ENCODE measurements around the gene CFAP210. TPM values are rescaled to one million over a fixed set of nuclear protein-coding genes. Genes with fewer than 3 reads are reported as not detected.

The CFAP210 gene
- total and polyA plus RNA-seq, 10 of the 15 experiments (the other 5 are each of a cell fraction or from before 2014, with no cell fraction given) = not detected

DNA sequence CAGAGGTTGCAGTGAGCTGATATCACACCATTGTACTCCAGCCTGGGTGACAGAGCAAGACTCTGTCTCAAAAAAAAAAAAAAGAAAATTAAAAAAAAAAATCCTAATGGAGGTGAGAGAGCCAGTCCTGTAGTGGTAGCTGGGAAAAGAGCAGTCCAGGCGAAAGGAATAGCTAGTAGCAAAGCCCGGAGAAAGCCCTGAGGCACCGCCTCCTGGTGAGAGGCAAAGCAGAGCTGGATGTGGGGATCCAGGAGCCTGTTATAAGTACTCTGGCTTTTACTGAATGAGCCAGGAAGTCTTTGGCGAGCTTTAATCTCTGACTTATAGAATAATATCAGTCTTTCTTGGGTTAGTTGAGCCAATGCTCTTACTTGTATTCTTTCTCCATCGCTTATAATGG, 32.9 kb upstream of the CFAP210 start:
- no peaks in the 10 kb centered on the region for H3K9me3 ChIP-seq (replicated peaks; ENCODE audit: control insufficient read depth, insufficient read depth, low read length)
- FAIRE-seq (no peak), DNase-seq (ENCODE audit: low read depth, low spot score) (no peak), ATAC-seq (no peak)
- no peak overlapping the region for H3K4me3 ChIP-seq
- H3K4me2 ChIP-seq (ENCODE audit: control insufficient read depth, insufficient read depth) = no peak overlapping the region
- H3K36me3 ChIP-seq (ENCODE audit: control insufficient read depth in 2 of 2, insufficient read depth in 2 of 2, low read length in 1 of 2) = no peaks in the 10 kb centered on the region
- 85% methylated on average over 5 of the region's 5 CpGs for WGBS (ENCODE audit: insufficient coverage, insufficient replicate concordance, low lambda C conversion rate, missing lambda C conversion rate)
- no peaks in the 10 kb centered on the region for H4K20me1 ChIP-seq (ENCODE audit: control insufficient read depth, insufficient read depth)
- H3K79me2 ChIP-seq (ENCODE audit: control insufficient read depth, insufficient read depth, low read length) = no peaks in the 10 kb centered on the region
- ChIA-PET SMC1A (ENCODE audit: uncharacterized antibody, unreplicated experiment) (interaction anchor here (2.0 kb wide), 1 partner anchor 10 kb away, joined by 10 read pairs; no protein-coding TSS in a partner anchor), POLR2A (no interaction called here), CTCF (interaction anchor here (0.6 to 0.7 kb wide), 3 partner anchors 17 to 154 kb away, joined by 3 to 4 read pairs (median 3); partner anchors contain the start of gene FASTKD1), RAD21 (ENCODE audit: unreplicated experiment) (no interaction called here)
- intact Hi-C loops (cut with micrococcal nuclease; ENCODE audit: unreplicated experiment) = no loop called here
- no peak overlapping the region for H3K27ac ChIP-seq (ENCODE audit: control insufficient read depth, insufficient read depth)
- no peak overlapping the region for H2AFZ ChIP-seq (ENCODE audit: control insufficient read depth, low read depth, low read length)
- H3K4me1 ChIP-seq (ENCODE audit: control insufficient read depth, insufficient read depth, low read length) = no peaks in the 10 kb centered on the region
- H3K27me3 ChIP-seq (replicated peaks in 1 of 2; ENCODE audit: control insufficient read depth in 2 of 2, insufficient read depth in 2 of 2, low read length in 1 of 2) = no peaks in the 10 kb centered on the region
- TF ChIP-seq, protein P1, sequence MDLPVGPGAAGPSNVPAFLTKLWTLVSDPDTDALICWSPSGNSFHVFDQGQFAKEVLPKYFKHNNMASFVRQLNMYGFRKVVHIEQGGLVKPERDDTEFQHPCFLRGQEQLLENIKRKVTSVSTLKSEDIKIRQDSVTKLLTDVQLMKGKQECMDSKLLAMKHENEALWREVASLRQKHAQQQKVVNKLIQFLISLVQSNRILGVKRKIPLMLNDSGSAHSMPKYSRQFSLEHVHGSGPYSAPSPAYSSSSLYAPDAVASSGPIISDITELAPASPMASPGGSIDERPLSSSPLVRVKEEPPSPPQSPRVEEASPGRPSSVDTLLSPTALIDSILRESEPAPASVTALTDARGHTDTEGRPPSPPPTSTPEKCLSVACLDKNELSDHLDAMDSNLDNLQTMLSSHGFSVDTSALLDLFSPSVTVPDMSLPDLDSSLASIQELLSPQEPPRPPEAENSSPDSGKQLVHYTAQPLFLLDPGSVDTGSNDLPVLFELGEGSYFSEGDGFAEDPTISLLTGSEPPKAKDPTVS (IDR thresholded peaks at IDR 0.05; ENCODE audit: low read depth, low read length) = no peak
- TF ChIP-seq, protein P2, sequence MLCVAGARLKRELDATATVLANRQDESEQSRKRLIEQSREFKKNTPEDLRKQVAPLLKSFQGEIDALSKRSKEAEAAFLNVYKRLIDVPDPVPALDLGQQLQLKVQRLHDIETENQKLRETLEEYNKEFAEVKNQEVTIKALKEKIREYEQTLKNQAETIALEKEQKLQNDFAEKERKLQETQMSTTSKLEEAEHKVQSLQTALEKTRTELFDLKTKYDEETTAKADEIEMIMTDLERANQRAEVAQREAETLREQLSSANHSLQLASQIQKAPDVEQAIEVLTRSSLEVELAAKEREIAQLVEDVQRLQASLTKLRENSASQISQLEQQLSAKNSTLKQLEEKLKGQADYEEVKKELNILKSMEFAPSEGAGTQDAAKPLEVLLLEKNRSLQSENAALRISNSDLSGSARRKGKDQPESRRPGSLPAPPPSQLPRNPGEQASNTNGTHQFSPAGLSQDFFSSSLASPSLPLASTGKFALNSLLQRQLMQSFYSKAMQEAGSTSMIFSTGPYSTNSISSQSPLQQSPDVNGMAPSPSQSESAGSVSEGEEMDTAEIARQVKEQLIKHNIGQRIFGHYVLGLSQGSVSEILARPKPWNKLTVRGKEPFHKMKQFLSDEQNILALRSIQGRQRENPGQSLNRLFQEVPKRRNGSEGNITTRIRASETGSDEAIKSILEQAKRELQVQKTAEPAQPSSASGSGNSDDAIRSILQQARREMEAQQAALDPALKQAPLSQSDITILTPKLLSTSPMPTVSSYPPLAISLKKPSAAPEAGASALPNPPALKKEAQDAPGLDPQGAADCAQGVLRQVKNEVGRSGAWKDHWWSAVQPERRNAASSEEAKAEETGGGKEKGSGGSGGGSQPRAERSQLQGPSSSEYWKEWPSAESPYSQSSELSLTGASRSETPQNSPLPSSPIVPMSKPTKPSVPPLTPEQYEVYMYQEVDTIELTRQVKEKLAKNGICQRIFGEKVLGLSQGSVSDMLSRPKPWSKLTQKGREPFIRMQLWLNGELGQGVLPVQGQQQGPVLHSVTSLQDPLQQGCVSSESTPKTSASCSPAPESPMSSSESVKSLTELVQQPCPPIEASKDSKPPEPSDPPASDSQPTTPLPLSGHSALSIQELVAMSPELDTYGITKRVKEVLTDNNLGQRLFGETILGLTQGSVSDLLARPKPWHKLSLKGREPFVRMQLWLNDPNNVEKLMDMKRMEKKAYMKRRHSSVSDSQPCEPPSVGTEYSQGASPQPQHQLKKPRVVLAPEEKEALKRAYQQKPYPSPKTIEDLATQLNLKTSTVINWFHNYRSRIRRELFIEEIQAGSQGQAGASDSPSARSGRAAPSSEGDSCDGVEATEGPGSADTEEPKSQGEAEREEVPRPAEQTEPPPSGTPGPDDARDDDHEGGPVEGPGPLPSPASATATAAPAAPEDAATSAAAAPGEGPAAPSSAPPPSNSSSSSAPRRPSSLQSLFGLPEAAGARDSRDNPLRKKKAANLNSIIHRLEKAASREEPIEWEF (IDR thresholded peaks at IDR 0.05; ENCODE audit: insufficient replicate concordance, low read depth, low read length) = no peak
- TF ChIP-seq, protein P3, sequence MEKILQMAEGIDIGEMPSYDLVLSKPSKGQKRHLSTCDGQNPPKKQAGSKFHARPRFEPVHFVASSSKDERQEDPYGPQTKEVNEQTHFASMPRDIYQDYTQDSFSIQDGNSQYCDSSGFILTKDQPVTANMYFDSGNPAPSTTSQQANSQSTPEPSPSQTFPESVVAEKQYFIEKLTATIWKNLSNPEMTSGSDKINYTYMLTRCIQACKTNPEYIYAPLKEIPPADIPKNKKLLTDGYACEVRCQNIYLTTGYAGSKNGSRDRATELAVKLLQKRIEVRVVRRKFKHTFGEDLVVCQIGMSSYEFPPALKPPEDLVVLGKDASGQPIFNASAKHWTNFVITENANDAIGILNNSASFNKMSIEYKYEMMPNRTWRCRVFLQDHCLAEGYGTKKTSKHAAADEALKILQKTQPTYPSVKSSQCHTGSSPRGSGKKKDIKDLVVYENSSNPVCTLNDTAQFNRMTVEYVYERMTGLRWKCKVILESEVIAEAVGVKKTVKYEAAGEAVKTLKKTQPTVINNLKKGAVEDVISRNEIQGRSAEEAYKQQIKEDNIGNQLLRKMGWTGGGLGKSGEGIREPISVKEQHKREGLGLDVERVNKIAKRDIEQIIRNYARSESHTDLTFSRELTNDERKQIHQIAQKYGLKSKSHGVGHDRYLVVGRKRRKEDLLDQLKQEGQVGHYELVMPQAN (conservative IDR thresholded peaks at IDR 0.05) = no peak
- TF ChIP-seq POLR2AphosphoS5 (IDR thresholded peaks at IDR 0.05; ENCODE audit: low read length) = no peak
- TF ChIP-seq RCOR1 (conservative IDR thresholded peaks at IDR 0.05; ENCODE audit: low read depth, low read length) = no peak
- TF ChIP-seq BCL11A (IDR thresholded peaks at IDR 0.05; ENCODE audit: low read depth, low read length) = no peak
- H3K9ac ChIP-seq (ENCODE audit: control insufficient read depth, insufficient read depth, low read length) = no peak overlapping the region
- in situ Hi-C loops (cut with MboI) = no loop called here
- BruUV-seq (replicated peaks) = no TSS peak

Measured in GM12878 (cell line).